GM18861 (cell line): Measurements from ENCODE around the gene GALNT9.

Experiments used
- ATAC-seq: cut with Tn5 transposase; IDR thresholded peaks from one replicate; pipeline ENCODE4 v1.9.1; 2021; ENCODE audit not compliant: unreplicated experiment

GALNT9 gene

GRCh38 chr12:132161796-132162507 is 167.4 kb downstream of the GALNT9 start:
- ATAC-seq, result no peak

GRCh38 chr12:132161036-132161781 is 168.2 kb downstream of the GALNT9 start:
- no peak for ATAC-seq

- no peak for ATAC-seq
These were observed 168.8 kb downstream of the GALNT9 start for GRCh38 chr12:132160601-132161035.

GRCh38 chr12:132160016-132160415 is 169.4 kb downstream of the GALNT9 start:
- ATAC-seq, result no peak

GRCh38 chr12:132159555-132160003 is 169.8 kb downstream of the GALNT9 start:
- no peak for ATAC-seq

GRCh38 chr12:132158677-132159554 is 170.5 kb downstream of the GALNT9 start:
- no peak for ATAC-seq

GRCh38 chr12:132157733-132158409 is 171.5 kb downstream of the GALNT9 start:
- no peak for ATAC-seq

GRCh38 chr12:132156573-132157325 is 172.6 kb downstream of the GALNT9 start:
- ATAC-seq, result no peak

- ATAC-seq, result no peak
These were observed 173.4 kb downstream of the GALNT9 start for GRCh38 chr12:132155771-132156572.

- ATAC-seq, result no peak
These were observed 174.2 kb downstream of the GALNT9 start for GRCh38 chr12:132154941-132155770.

GRCh38 chr12:132154341-132154761 is 175.0 kb downstream of the GALNT9 start:
- no peak for ATAC-seq

GRCh38 chr12:132153501-132154340 is 175.7 kb downstream of the GALNT9 start:
- no peak for ATAC-seq

GRCh38 chr12:132152953-132153352 is 176.4 kb downstream of the GALNT9 start:
- no peak for ATAC-seq

GRCh38 chr12:132152411-132152821 is 177.0 kb downstream of the GALNT9 start:
- no peak for ATAC-seq

GRCh38 chr12:132151766-132152410 is 177.5 kb downstream of the GALNT9 start:
- ATAC-seq, result no peak

- no peak for ATAC-seq
These were observed 178.1 kb downstream of the GALNT9 start for GRCh38 chr12:132151145-132151765.

- ATAC-seq, result no peak
These were observed 178.6 kb downstream of the GALNT9 start for GRCh38 chr12:132150780-132151144.
